Measurements from ENCODE around the gene MFAP3. TPM values are rescaled to one million over a fixed set of nuclear protein-coding genes. Genes with fewer than 3 reads are reported as not detected.

Gene MFAP3
- total and polyA plus RNA-seq, 2 donors (not counting 1 experiment from before 2014, with no cell fraction given) = 4.8 to 27.1 TPM

DNA sequence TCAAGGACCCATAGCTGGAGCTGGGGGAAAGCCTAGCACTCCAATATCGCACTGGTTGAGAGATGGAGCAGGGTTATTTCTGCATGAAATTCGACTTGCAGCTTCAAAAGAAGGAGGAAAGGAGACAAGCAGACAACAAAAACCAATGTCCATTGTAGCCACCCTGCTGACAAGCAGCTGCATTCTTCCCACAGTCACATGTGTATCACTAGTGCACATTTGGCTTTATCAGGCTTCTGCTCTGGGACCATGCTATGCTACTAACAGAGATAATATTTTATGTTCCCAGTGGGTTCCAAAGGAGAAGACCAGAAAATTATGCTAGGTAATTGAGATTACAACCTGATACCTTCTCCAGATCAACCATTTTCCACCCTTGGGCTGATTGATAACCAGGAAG is 59.7 kb downstream of the MFAP3 start:
- Histone ChIP-seq H3K9me3 (ENCODE audit: control extremely low read depth in 1 of 3, control insufficient read depth in 2 of 3, insufficient read depth in 1 of 3, low read length in 2 of 3) (no peaks in the 10 kb centered on the region), H4K20me1 (ENCODE audit: control insufficient read depth, insufficient read depth, low read length, poor library complexity, severe bottlenecking) (no peaks in the 10 kb centered on the region), H3K4me3 (ENCODE audit: control extremely low read depth in 1 of 5, extremely low read depth in 1 of 5, insufficient read depth in 1 of 5, low read depth in 2 of 5, low read length in 4 of 5) (no peak overlapping the region), H3K4me2 (replicated peaks; ENCODE audit: low read depth, low read length, poor library complexity, severe bottlenecking) (no peak overlapping the region), H3K4me1 (ENCODE audit: control insufficient read depth in 2 of 2, insufficient read depth in 2 of 2, low read length in 2 of 2) (no peaks in the 10 kb centered on the region), H3K27me3 (replicated peaks in 1 of 4; ENCODE audit: control extremely low read depth in 1 of 4, control insufficient read depth in 3 of 4, insufficient read depth in 4 of 4, low read length in 3 of 4) (peaks cover 0 to 8% (median 7%) of the 10 kb centered on the region in 4 experiments), H3K79me2 (ENCODE audit: control insufficient read depth, insufficient read depth, low read length) (no peaks in the 10 kb centered on the region), H3K36me3 (replicated peaks in 1 of 2; ENCODE audit: control extremely low read depth in 1 of 2, control insufficient read depth in 1 of 2, extremely low read depth in 1 of 2, insufficient read depth in 2 of 2, low read length in 1 of 2) (no peaks in the 10 kb centered on the region), H3K27ac (ENCODE audit: low read length in 2 of 2) (no peak overlapping the region), H3K9ac (ENCODE audit: low read length) (no peak overlapping the region), H2AFZ (ENCODE audit: insufficient read depth, low read depth, low read length, poor library complexity, severe bottlenecking) (no peak overlapping the region)
- Mint-ChIP-seq H3K4me1 (no peaks in the 10 kb centered on the region), H3K27me3 (peaks cover 40% of the 10 kb centered on the region), H3K9me3 (ENCODE audit: insufficient read depth) (no peaks in the 10 kb centered on the region), H3K27ac (no peak overlapping the region), H3K4me3 (no peak overlapping the region)
- no peak for DNase-seq
- intact Hi-C loops (cut with micrococcal nuclease) = no loop called here
- no peak for TF ChIP-seq EZH2 (IDR thresholded peaks at IDR 0.05; ENCODE audit: borderline replicate concordance, insufficient read depth, low read depth, low read length, poor library complexity, severe bottlenecking)
- TF ChIP-seq, protein P1, sequence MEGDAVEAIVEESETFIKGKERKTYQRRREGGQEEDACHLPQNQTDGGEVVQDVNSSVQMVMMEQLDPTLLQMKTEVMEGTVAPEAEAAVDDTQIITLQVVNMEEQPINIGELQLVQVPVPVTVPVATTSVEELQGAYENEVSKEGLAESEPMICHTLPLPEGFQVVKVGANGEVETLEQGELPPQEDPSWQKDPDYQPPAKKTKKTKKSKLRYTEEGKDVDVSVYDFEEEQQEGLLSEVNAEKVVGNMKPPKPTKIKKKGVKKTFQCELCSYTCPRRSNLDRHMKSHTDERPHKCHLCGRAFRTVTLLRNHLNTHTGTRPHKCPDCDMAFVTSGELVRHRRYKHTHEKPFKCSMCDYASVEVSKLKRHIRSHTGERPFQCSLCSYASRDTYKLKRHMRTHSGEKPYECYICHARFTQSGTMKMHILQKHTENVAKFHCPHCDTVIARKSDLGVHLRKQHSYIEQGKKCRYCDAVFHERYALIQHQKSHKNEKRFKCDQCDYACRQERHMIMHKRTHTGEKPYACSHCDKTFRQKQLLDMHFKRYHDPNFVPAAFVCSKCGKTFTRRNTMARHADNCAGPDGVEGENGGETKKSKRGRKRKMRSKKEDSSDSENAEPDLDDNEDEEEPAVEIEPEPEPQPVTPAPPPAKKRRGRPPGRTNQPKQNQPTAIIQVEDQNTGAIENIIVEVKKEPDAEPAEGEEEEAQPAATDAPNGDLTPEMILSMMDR (IDR thresholded peaks at IDR 0.05) = no peak
- no peak for ATAC-seq (ENCODE audit: low read depth)
- ChIA-PET CTCF (interaction anchor here (0.6 to 1.5 kb wide), 2 partner anchors 26 to 371 kb away, joined by 3 read pairs; no protein-coding TSS in a partner anchor), POLR2A (no interaction called here)
- 17% methylated on average over 1 of the region's 2 CpGs for WGBS (ENCODE audit: insufficient coverage)

DNA sequence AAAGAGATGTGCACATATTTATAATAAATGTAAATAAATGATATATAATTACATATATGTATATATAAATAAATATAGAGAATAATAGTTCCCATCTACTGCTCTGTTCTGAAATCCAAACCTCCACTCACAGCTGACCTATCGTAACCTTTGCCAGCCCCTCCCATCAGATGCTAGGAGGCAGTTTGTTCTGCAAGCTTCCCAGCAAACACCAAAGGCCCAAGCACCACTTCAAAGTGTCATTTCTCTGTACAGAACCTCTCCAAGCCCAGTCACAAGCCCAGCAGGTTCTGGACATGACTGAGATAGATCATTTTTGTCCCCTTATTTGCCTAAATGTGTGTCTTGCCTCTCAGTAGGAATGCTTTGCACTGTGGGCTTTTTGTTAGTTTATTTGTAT is 62.4 kb downstream of the MFAP3 start:
- ATAC-seq (ENCODE audit: low read depth) (no peak), DNase-seq (no peak)
- CTCF ChIA-PET = no interaction called here
- Histone ChIP-seq H3K9ac (ENCODE audit: low read length) (no peak overlapping the region), H3K9me3 (ENCODE audit: control extremely low read depth in 1 of 3, control insufficient read depth in 2 of 3, insufficient read depth in 1 of 3, low read length in 2 of 3) (no peaks in the 10 kb centered on the region), H3K4me2 (replicated peaks; ENCODE audit: low read depth, low read length, poor library complexity, severe bottlenecking) (no peak overlapping the region), H3K4me3 (ENCODE audit: control extremely low read depth in 1 of 5, extremely low read depth in 1 of 5, insufficient read depth in 1 of 5, low read depth in 2 of 5, low read length in 4 of 5) (no peak overlapping the region), H3K4me1 (ENCODE audit: control insufficient read depth in 2 of 2, insufficient read depth in 2 of 2, low read length in 2 of 2) (no peaks in the 10 kb centered on the region), H3K36me3 (replicated peaks in 1 of 2; ENCODE audit: control extremely low read depth in 1 of 2, control insufficient read depth in 1 of 2, extremely low read depth in 1 of 2, insufficient read depth in 2 of 2, low read length in 1 of 2) (no peaks in the 10 kb centered on the region), H3K79me2 (ENCODE audit: control insufficient read depth, insufficient read depth, low read length) (no peaks in the 10 kb centered on the region), H2AFZ (ENCODE audit: insufficient read depth, low read depth, low read length, poor library complexity, severe bottlenecking) (no peak overlapping the region), H4K20me1 (ENCODE audit: control insufficient read depth, insufficient read depth, low read length, poor library complexity, severe bottlenecking) (no peaks in the 10 kb centered on the region), H3K27me3 (replicated peaks in 1 of 4; ENCODE audit: control extremely low read depth in 1 of 4, control insufficient read depth in 3 of 4, insufficient read depth in 4 of 4, low read length in 3 of 4) (peaks cover 0 to 5% (median 1%) of the 10 kb centered on the region in 4 experiments), H3K27ac (ENCODE audit: low read length in 2 of 2) (no peak overlapping the region)
- POLR2A ChIA-PET = no interaction called here
- no peaks in the 10 kb centered on the region for H3K4me1 Mint-ChIP-seq
- no peak for TF ChIP-seq EZH2 (IDR thresholded peaks at IDR 0.05; ENCODE audit: borderline replicate concordance, insufficient read depth, low read depth, low read length, poor library complexity, severe bottlenecking)
- TF ChIP-seq, protein P1 (IDR thresholded peaks at IDR 0.05) = no peak
- WGBS (ENCODE audit: insufficient coverage) = 100% methylated on average over 1 of the region's 1 CpG
- intact Hi-C loops (cut with micrococcal nuclease) = no loop called here
- no peak overlapping the region for H3K27ac Mint-ChIP-seq
- H3K4me3 Mint-ChIP-seq = no peak overlapping the region
- no peaks in the 10 kb centered on the region for H3K9me3 Mint-ChIP-seq (ENCODE audit: insufficient read depth)
- peaks cover 32% of the 10 kb centered on the region for H3K27me3 Mint-ChIP-seq
